HG03378 (cell line): ENCODE data around the gene ACSS2.
"Not testable (repeated sequence)": the region's sequence is repeated elsewhere in the genome, so short reads cannot be mapped to it uniquely, and the experiment has no call there.

ENCODE experiments used
- ATAC-seq: cut with Tn5 transposase; IDR thresholded peaks from one replicate; pipeline ENCODE4 v1.9.1; 2021; ENCODE audit warnings: mild to moderate bottlenecking, moderate library complexity; ENCODE audit not compliant: unreplicated experiment

The ACSS2 gene

GRCh38 chr20:34874094-34874654, 2.2 kb upstream of the ACSS2 start:
- no peak for ATAC-seq

- no peak for ATAC-seq
These were observed 588 bp upstream of the ACSS2 start for GRCh38 chr20:34875642-34876405.

DNA sequence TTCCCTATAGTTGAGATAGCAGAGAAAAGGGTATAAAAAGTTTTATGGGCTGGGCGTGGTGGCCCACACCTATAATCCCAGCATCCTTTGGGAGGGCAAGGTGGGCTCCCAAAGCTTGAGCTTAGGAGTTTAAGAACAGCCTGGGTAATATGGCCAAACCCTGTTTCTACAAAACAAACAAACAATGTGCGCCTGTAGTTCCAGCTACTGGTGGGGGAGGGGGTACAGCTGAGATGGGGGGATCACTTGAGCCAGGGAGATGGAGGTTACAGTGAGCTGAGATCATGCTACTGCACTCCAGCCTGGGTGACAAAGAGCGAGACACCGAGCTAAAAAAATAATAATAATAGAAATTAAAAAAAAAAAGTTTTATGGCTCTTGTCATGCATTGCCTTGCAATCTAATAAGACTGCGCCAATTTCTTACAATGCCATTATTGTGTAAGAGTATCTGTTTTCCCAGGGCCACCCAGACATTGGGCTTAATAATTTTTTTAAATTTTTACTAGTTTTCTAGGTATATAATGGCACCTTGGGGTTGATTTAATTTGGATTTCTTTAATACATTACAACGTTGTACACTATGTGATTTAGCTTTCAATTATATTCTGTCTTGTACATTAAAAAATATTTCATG, 3.9 kb downstream of the ACSS2 start:
- no peak for ATAC-seq

- not testable (repeated sequence) for ATAC-seq
These were observed 4.6 kb downstream of the ACSS2 start for GRCh38 chr20:34880971-34881370.

GRCh38 chr20:34881689-34882088, 5.3 kb downstream of the ACSS2 start:
- ATAC-seq, result no peak

GRCh38 chr20:34883087-34883688, 6.8 kb downstream of the ACSS2 start:
- no peak for ATAC-seq

DNA sequence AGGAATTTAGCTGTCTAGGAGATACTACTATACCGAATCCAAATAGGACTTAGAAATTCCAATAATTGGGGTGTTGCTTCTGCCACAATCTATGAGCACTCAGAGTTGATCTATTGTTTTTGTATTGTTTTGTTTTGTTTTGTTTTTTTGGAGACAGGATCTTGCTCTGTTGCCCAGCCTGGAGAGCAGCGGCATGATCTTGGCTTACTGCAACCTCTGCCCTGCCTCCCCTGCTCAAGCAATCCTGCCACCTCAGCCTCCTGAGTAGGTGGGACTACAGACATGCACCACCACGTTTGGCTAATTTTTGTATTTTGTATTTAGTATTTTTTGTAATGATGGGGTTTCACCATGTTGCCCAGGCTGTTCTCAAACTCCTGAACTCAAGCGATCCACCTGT, 7.4 kb downstream of the ACSS2 start:
- ATAC-seq, result no peak

DNA sequence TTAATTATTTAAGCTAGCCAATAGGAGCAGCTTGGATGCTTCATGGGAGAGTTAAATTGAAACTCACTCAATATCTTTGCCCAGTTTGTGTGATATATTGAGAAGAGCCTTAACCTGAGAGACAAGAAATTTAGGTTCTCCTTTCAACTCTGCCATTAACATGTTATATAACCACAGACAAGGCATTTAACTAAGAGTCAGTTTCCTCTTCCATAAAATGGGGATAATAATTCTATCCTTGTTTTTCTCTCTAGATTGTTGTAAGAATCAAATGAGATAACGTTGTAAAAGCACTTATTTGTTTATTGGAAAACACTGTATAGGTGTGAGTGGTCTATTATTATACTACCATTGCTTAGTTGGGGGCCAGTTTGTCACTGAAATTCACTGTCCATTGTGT, 7.8 kb downstream of the ACSS2 start:
- ATAC-seq, result no peak

DNA sequence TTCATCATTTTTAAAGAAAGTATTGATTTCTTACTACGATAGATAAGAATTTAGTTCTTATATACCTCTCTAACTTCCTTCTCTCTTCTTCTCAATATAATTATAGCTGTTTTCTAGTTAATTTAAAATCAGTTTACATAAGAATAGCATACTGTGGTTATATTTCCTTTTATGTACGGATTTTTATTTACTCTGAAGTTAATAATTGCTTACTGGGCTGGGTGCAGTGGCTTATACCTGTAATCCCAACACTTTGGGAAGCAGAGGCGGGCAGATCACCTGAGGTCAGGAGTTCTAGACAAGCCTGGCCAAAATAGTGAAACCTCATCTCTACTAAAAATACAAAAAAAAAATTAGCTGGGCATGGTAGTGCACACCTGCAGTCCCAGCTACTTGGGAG, 9.7 kb downstream of the ACSS2 start:
- ATAC-seq, result no peak

GRCh38 chr20:34887023-34887422, 10.6 kb downstream of the ACSS2 start:
- ATAC-seq, result no peak

- no peak for ATAC-seq
These were observed 12.1 kb downstream of the ACSS2 start for GRCh38 chr20:34888468-34888867.

DNA sequence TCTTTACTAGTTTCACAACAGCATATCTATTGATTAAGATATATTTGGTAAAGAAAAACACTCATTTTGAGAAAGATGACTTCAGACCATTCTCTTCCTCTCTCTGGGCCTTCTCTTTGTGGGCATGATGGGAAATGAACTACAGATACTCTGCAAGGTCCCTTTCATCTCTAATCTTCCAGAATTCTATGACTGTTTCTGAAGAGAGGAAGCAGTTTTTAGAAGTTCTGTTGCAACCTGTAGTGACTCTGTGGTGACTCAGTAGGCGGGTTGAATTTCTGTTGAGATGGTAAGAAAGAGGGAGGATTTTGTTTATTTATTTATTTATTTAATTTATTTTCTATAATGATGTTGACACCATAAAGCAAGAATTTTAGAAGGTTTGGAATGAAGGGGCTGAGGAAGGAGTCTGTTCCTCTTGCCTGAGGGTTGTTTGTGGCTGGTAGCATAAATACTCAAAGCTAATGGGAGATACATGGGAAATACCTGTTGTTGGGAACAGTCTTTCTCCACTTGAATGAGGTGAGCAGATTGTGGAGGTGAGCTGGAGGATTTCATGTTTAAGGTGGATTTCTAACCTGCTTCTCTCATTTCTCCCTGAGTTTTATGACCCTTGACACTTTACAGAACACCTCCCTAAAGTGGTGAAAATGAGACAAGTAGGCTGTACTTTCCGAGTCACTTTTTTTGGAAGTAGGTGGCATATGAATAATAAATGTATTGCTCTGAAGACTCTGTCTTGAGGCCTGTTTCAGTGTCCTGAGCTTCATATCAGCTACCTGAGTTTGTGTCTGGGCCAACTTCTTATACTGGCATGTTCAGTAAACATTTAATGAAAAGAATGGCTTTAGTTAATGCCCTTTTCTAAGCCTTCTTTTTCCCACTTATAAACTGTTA, 15.0 kb downstream of the ACSS2 start:
- no peak for ATAC-seq

- ATAC-seq, result no peak
These were observed 16.3 kb downstream of the ACSS2 start for GRCh38 chr20:34892671-34893070.

DNA sequence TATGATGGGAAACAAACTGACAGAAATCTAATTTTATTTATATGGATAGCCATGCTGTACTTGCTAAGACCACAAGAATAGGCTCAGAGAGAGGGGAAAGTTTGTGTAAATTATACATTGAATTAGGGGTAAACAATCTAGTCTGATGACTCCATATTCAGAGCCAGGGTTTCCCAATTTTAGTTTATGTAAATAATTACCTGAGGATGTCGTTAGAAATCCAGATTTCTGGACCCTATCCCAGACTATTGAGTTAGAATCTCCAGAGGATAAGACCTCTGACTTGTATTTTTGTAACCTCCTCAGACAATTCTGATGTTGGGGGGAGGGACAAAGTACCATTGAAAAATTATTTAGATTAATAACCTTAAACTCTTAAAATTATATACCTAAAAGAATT, 18.3 kb downstream of the ACSS2 start:
- ATAC-seq, result no peak

GRCh38 chr20:34895465-34895864, 19.1 kb downstream of the ACSS2 start:
- ATAC-seq, result no peak

DNA sequence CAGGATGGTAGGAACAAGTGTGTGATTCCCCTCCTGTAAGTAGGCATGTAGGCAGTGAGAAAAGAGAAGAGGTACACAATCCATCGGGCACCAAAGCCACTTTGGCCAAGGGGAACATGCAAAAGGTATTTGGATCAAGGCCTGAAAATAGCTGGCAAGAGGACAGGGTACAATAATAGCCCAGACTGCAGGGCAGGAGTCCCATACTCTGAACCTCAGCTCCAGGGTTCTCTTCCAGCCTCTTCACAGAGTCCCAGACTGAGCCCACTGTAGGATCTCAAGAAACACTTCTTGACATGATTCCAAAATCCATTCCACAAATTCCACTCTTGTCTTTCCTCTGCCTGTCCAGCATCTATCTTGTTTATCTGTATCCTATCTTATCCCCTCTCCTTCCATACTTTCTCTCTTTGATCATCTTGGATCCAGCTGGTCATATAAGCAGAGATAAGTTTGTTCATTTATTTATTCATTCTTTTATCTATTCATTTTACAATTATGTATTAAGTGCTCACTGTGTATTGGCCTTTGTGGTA, 19.7 kb downstream of the ACSS2 start:
- no peak for ATAC-seq

- ATAC-seq, result not testable (repeated sequence)
These were observed 21.7 kb downstream of the ACSS2 start for GRCh38 chr20:34898129-34898528.

- not testable (repeated sequence) for ATAC-seq
These were observed 22.3 kb downstream of the ACSS2 start for GRCh38 chr20:34898731-34899130.

DNA sequence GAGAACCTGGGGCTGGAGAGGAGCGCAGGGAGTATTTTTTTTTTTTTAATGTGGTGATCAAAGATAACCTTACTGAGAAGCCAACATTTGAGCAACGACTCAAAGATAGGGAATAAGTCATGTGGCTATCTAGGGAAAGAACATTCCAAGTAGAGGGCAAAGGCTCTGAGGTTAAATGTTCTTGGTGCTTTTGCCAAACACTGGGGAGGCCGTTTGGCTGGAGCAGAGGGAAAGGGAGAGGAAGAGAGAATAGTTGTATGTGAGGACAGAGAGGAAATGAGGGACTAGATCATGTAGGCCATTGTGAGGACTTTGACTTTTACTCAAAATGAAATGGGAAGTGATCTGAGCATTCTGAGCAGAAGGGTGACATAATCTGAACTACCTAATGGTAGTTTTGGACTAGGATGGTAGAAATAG, 27.8 kb downstream of the ACSS2 start:
- no peak for ATAC-seq

GRCh38 chr20:34907616-34908469, 31.4 kb downstream of the ACSS2 start:
- ATAC-seq, result no peak
